Measurements from ENCODE around the gene DDR1.

The DDR1 gene

GRCh38 chr6:30877419-30878262, 6.7 kb upstream of the DDR1 start:
- no peak overlapping the region for H3K4me2 ChIP-seq (ENCODE audit: low read depth, low read length, poor library complexity, severe bottlenecking)
- no peaks in the 10 kb centered on the region for H3K79me2 ChIP-seq (ENCODE audit: insufficient read depth, low read length)
- H3K9me2 ChIP-seq (replicated peaks; ENCODE audit: insufficient read depth, low read length) = no peaks in the 10 kb centered on the region
- TF ChIP-seq EZH2phosphoT487 (conservative IDR thresholded peaks at IDR 0.05; ENCODE audit: low read length) (no peak), CTCF (IDR thresholded peaks at IDR 0.05; ENCODE audit: insufficient read depth, low read length, poor library complexity, severe bottlenecking) (peak; percentile 100)
- no peaks in the 10 kb centered on the region for H3K9me3 ChIP-seq (ENCODE audit: insufficient read depth, low read length)
- H3K36me3 ChIP-seq (ENCODE audit: low read length) = no peaks in the 10 kb centered on the region
- H3K4me3 ChIP-seq (ENCODE audit: insufficient read depth, low read length, poor library complexity, severe bottlenecking) = no peak overlapping the region
- H3K9ac ChIP-seq (ENCODE audit: low read length) = no peak overlapping the region
- no peaks in the 10 kb centered on the region for H3K27me3 ChIP-seq (ENCODE audit: low read length)
- H3F3A ChIP-seq (ENCODE audit: insufficient read depth) = no peaks in the 10 kb centered on the region
- H2AFZ ChIP-seq (ENCODE audit: low read depth, low read length, severe bottlenecking) = no peak overlapping the region
- no peak overlapping the region for H3K27ac ChIP-seq (ENCODE audit: low read depth, low read length)
- H4K20me1 ChIP-seq (ENCODE audit: low read depth, low read length) = no peaks in the 10 kb centered on the region

- H2AFZ ChIP-seq (ENCODE audit: low read depth, low read length, severe bottlenecking) = no peak overlapping the region
- H3K36me3 ChIP-seq (ENCODE audit: low read length) = no peaks in the 10 kb centered on the region
- H3K4me3 ChIP-seq (ENCODE audit: insufficient read depth, low read length, poor library complexity, severe bottlenecking) = no peak overlapping the region
- no peaks in the 10 kb centered on the region for H3K9me3 ChIP-seq (ENCODE audit: insufficient read depth, low read length)
- no peaks in the 10 kb centered on the region for H3F3A ChIP-seq (ENCODE audit: insufficient read depth)
- H4K20me1 ChIP-seq (ENCODE audit: low read depth, low read length) = no peaks in the 10 kb centered on the region
- no peaks in the 10 kb centered on the region for H3K9me2 ChIP-seq (replicated peaks; ENCODE audit: insufficient read depth, low read length)
- H3K27ac ChIP-seq (ENCODE audit: low read depth, low read length) = no peak overlapping the region
- no peak overlapping the region for H3K9ac ChIP-seq (ENCODE audit: low read length)
- no peak overlapping the region for H3K4me2 ChIP-seq (ENCODE audit: low read depth, low read length, poor library complexity, severe bottlenecking)
- H3K27me3 ChIP-seq (ENCODE audit: low read length) = no peaks in the 10 kb centered on the region
- no peak for TF ChIP-seq EZH2phosphoT487 (conservative IDR thresholded peaks at IDR 0.05; ENCODE audit: low read length)
- H3K79me2 ChIP-seq (ENCODE audit: insufficient read depth, low read length) = no peaks in the 10 kb centered on the region
Observed at GRCh38 chr6:30879684-30880427, 4.5 kb upstream of the DDR1 start.

- Histone ChIP-seq H3K27me3 (ENCODE audit: low read length) (no peaks in the 10 kb centered on the region), H3K36me3 (ENCODE audit: low read length) (no peaks in the 10 kb centered on the region), H3K4me2 (ENCODE audit: low read depth, low read length, poor library complexity, severe bottlenecking) (no peak overlapping the region), H3K9ac (ENCODE audit: low read length) (no peak overlapping the region), H3K9me3 (ENCODE audit: insufficient read depth, low read length) (no peaks in the 10 kb centered on the region), H3F3A (ENCODE audit: insufficient read depth) (no peaks in the 10 kb centered on the region), H3K9me2 (replicated peaks; ENCODE audit: insufficient read depth, low read length) (no peaks in the 10 kb centered on the region), H3K4me3 (ENCODE audit: insufficient read depth, low read length, poor library complexity, severe bottlenecking) (no peak overlapping the region), H2AFZ (ENCODE audit: low read depth, low read length, severe bottlenecking) (no peak overlapping the region), H4K20me1 (ENCODE audit: low read depth, low read length) (no peaks in the 10 kb centered on the region), H3K27ac (ENCODE audit: low read depth, low read length) (no peak overlapping the region), H3K79me2 (ENCODE audit: insufficient read depth, low read length) (no peaks in the 10 kb centered on the region)
- TF ChIP-seq EZH2phosphoT487 (conservative IDR thresholded peaks at IDR 0.05; ENCODE audit: low read length) (no peak), CTCF (IDR thresholded peaks at IDR 0.05; ENCODE audit: insufficient read depth, low read length, poor library complexity, severe bottlenecking) (no peak)
Observed at GRCh38 chr6:30880698-30881252, 3.5 kb upstream of the DDR1 start.
